HG03175 (cell line): Measurements from ENCODE around the gene RNF121.

Source experiments
- ATAC-seq: cut with Tn5 transposase; IDR thresholded peaks from one replicate; pipeline ENCODE4 v1.9.1; 2021; ENCODE audit warnings: mild to moderate bottlenecking, moderate library complexity; ENCODE audit not compliant: unreplicated experiment

The RNF121 gene

DNA sequence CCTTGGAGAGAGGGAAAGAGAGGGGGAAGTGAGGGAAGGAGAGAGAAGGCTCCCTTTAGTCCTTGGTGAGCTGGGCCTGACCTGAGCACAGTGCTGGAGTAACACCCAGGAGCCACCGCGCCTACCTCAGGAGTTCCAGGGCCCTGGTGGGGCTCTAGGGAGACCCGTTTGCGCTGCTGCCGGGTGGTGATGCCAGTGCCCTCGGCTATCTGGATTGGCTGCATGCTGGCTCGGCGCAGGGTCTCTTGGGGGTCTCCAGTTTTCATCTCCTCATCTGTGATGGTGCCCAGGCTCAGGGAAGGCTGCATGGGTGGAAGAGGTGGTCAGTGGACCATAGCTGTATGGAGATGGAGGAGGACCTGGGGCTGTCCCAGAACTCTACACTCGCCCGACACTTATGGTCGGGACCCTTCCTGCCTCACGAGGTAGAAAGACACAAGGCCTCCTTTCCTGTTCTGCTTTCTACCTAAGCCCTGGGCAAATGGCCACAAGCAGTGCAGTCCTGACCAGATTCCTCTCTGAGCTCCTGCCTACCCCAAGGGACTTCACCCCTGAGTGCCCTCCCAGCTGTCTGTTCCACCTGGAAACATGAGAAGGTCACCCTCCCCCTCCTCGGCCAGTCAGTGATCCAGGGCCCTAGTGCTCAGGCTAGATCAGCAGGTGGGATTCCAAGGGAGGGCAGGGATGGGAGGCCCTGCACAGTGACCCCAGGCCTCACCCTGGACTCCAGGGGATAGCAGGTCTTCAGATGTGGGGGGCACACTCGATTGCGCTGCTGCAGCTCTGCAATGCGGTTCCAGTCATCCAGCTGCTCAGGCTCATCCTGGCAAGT, 75.9 kb downstream of the RNF121 start:
- no peak for ATAC-seq

DNA sequence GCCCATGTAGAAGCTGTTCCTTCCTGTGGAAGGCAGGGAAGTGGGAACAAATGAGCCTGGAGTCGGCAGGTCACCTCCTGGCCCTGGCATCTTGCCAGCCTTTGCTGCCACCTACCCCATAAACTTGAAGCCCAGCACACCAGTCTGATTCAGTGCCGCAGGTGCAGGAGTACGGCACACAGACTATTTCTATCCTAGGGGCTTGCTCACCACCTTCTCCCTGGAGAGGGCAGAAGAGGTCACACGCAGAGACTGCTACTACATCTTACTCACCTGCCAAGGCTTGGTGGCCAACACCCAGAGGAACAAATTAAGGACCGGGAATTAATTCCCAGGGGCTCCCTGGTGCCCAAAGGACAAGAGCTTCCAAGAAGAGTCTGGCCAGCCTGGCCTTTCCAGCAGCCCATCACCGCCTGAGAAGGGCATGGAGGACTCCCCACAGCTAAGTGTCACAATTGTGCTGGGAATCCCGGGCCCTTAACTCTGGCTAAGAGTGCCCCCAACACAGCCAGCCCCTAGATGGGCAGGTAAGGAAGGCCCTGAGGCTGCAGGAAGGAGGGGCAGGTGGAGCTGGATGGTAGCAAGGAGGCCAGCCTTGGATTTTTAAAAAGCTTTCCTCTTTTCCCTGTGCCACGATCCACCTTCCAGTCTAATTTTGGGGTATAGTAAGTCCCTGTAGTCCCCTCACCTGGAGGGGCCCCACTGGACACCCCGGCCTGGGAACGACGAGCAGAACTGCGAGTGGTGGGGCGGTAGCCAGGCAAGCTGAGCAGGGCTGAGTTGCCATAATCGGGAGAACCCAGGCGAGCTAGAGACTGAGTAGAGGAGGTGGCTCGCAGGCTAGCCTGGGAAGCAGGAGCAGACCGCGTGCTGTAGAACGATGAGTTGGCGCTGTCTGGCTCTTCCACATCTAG, 76.8 kb downstream of the RNF121 start:
- ATAC-seq: no peak

DNA sequence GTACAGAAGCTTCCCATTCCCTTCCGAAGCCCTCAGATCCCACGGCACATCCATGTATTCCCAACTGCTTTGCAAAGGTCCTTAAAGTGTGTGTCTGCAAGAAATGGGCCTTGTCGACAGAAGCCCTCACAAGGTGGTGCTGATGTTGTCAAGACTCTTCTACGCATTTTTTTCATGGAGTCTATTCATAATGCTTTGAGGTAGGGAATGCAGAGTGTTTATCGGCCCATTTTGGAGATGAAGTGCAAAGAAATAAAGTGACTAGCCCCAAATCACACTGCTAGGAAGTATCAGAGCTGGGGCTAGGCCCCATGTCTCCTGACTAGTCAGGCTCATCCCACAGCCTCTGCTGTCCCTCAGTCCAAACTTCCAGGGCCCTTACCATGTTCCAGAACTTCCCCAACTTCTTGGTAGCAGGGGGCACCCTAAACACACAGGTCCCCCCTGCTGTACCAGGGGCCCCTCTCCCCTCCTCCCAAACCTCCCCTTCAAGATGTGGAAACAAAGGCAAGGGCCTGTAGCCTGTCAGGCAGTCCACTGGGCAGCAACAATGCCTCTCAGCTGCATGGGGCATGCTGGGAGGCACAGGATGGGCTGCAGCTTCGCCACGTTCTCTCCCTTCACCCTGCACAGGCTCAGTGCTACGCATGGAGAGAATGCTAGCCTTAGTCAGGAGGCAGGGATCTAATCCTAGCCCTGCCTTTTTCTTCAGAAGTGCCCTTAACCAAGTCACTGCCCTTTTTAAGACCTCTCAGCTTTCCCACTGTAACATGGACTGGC, 77.7 kb downstream of the RNF121 start:
- ATAC-seq: no peak

DNA sequence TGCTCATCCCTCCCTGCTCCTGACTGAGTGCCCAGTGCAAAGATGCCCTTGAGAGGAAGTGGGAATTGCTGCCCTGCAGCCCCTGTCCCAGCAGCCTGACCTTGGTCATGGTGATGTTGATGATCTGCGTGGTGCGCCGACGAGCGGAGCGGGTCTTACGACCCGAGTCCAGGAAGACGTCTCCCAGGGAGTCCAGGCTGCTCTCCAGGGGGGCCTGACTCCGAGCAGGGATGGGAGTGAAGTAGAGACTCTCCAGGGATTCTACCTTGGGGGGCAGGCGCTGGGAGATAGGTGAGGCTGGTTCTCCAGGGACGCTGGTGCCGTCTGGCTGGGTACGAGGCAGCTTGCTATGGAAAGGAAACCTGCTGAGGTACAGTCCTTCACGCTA, 78.2 kb downstream of the RNF121 start:
- ATAC-seq: no peak

DNA sequence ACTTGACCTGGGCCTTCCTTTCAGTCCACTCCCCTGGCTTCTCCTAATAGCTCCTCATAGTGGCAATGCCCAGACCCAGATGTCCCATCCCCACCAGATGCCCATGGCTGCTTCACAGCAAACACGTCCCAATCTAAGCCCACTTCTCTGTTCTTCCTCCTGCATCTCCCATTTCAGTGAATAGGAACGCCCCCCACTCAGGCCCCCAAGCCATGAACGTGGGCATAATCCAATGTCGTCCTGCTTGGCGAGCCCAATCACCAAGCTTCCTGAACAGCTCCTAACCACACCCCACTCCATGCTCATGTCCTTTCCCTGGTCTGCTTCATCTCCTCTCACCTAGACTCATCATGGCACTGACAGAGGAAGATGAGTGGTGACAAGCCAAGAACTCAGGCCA, 78.7 kb downstream of the RNF121 start:
- no peak for ATAC-seq

DNA sequence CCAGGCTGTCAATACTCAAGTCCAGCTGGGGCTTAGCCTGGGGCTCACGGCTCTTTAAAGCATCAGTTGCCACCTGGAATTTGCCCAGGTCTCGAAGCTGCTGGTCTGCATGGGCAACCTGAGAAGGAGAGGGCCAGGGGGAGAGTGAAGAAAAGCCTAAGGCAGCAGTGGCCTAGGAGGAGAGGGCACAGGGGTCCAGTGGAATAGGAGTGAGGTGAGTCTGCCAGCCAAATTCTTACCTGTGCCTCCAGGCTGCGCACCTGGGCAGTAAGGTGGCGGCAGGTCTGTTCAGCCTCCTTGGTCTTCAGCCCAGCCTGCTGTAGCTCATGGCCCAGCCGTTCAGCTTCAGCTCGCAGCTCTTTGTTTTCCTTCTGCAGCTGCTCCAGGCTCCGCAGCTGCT, 79.9 kb downstream of the RNF121 start:
- no peak for ATAC-seq

DNA sequence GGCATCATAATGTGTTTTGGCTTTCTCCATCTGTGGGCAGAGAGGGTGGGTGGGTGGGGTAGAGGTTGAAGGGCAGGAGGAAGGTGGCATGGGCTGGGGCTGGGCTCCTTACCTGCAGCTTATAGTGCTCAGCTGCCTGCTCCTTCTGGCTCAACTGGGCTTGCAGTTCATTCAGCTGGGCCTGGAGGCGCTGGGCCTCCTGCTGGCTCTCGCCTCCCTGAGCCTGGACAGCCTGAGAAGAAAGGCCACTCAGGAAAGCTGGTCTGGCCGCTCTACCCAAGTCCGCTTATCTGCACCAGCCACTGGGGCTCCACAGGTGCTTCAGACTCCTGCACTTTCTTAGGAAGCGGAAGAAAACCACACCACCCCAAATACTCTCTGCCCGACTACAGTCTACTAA, 80.3 kb downstream of the RNF121 start:
- no peak for ATAC-seq

DNA sequence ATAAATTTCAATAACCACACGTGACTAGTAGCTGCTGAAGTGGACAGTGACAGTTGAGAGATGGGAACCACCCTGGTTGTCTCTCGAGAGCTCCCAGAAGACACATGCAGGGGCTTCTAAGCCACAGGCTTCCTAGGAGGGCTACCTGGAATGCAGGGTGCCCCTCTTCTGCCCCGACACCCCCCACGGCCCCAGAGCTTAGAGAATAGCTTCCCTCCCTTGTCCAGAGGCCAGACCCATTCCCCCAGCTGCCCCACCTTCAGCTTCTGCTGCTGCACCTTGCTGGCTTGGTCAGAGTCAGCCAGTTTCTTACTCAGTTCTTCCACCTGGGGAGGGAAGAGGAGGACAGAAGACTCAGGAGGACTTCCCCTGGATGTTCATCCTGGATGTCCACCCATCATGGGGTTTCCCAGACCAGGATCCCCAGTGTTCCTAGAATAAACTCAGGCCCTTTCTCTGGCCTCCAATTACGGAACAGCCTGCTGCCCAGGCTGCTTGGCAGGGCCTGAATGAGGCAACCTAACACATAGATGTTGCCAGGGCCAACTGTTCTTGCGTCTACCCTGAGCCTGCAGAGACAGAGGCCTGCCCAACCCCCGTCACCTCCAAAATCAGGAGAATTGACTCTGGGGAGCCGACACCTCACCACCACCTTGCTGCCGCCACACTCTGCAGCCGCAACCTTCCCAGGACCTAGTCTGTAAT, 81.8 kb downstream of the RNF121 start:
- no peak for ATAC-seq

DNA sequence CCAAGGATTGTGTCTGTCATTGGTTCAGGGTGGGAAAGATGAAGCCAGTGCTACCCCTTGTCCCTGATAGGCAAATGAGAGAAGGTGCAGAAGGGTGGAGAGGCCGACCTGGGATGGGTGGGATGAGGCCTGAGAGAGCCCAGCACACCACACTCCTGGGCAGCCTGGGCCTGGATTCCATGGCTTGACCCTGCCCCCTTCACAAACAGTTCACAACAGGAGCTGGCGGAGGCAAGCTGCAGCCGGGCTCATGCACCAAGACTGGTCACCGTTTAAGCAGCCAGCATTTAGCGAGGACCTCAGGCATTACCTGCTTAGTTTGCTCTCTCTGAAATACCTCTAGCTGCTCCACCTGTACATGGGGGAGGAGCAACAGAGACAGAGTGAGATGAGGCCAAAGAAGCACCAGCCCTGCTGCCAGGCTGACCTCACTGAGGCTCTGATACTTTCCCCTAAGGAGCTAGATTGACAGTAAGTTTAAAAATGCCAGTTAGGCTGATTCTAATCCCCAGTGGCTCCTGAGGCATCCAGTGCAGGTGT, 83.3 kb downstream of the RNF121 start:
- ATAC-seq: no peak

DNA sequence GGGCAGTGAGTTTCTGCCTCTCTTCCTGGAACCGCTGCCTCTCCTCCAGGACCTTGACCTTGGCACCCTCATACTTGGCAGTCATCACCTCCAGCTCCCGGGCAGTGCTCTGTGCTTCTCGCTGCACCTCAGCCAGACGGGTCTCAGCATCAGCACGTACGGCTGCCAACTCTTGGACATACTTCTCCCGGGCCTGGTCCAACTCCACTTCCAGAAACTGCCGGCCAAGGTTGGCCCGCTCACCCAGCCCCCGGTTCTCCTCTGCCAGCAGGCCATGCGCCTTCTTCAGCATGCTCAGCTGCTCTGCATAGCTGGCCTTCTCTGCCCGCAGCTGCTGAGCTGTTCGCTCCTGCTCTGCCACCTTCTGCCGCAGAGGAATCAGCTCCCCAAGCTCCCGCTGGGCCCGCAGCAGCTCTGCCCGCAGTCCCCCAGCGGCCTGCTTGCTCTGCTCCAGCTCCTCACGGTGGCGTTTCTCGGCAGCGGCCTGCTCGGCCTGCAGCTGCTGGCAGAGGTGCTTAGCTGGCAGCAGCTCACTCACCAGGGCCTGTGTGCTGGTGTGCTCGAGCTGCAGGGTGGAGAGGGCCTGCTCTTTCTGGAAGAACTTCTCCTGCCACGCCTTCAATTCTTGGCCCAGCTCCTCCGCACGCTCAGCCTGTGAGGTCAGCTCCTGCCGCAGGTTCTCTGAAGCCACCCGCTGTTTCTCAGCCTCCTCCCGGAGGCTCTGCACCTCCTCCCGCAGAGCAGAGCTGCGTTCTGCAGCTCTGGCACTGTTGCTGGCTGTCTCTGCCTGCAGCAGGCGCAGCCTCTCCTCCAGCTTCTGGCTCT, 84.3 kb downstream of the RNF121 start:
- ATAC-seq: no peak

DNA sequence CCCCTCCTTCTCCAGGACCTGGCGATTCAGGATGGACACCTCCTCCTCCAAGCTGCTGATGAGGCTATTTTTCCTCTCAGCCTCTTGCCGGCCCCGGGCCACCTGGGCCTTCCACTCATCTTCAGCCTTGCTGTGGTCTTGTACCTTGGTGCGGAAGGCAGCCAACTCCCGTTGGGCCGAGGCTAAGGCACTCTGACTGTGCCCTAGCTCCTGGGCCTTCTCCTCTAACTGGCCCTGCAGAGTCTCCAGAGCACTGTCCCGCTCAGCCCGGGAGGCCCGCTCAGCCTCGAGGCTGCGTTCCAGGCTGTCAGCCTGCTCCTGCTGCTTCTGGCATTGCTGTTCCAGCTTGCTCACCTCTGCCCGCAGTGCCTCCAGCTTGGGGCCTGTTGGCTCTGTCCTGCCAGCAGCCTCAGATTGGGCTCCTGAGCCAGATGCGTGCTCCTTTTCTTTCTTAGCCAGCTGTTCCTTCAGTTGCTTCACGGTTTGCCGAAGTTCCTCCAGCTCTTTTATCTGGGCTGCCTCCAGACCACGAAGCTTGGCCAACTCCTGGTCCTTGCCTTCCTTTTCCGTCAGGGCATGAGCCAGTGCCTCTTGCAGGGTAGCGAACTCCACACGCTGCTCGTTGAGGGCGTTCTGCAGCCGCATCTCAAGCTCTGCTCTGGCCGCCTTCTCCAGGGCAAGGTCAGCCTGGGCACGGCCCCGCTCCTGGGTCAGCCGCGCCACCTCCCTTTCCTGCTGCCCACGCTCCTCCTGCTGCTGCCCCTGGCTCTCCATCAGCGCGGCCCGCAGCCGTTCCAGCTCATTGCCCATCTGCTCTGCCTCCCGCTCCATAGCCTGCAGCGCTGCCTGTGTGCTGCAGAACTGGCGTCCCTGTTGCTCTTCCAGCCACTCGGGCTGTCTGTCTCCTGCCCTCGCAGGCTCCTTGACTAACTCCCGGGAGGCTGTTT, 85.2 kb downstream of the RNF121 start:
- no peak for ATAC-seq

DNA sequence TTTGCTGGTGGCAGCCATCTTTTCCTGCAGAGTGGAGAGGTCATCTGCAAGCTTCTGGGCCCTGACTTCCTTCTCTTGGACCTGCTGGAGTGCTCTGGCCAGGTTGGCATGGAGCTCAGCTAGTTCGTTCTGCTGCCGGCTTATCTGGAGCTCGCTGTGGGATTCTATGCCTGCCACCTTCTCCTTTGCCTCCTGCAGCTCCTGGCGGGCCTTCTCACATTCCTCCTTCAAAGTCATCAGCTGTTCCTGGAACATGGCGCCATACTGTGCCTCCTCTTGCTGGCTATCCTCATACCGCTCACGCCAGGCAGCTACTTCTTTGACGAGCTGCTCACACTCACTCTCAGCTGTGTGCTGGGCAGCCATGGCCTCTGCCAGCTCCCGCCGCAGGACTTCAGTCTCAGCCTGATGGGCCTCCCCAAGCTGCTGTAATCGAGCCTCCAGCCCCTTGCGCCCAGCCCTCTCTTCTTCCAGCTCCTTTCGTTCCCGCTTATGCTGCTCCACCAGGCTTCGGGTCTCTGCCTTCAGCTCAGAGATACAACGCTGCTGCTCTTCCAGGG, 86.0 kb downstream of the RNF121 start:
- no peak for ATAC-seq

DNA sequence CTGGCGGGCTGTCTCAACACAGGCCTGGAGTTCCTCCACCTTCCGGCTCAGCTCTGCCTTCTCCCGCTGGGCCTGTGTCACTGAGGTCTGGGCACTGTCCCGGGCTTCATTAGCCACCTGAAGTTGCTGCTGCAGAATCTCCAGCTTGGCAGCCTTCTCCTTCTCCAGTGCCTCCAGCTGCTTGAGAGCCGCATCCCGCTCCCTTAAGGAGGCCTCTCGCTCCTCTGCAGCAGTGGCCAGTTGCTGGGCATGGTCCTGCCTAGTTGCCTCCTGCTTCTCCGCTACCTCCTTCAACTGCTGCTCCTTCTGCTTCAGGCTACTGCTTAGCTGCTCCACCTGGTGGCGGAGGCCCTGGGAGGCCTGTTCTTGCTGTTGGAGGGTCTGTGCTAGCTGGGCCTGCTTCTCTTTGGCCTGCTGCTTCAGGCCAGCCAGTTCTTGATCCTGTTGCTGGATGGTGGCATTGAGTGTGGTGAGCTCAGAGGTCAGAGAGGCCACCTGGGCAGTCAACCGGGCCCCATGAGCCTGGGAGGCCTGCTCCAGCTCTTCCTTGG, 86.7 kb downstream of the RNF121 start:
- no peak for ATAC-seq

DNA sequence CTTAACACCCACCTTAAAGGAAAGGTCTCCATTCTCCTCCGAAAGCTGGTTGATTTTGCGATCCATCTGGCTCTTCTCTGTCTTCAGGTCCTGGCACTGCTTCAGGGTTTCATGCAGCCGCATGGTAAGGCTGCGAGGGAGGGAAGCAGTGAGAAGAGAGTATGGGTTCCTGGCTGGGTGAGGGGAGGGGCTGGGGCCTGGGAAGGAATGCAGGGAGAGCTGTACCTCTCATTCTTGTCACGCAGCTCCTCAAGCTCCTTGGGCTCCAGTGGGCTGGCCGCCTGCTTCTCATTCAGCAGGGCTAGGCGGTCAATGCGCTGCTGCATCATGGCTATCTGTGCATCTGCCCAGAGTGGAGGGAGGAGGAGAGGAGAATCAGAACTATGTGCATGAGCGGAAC, 89.3 kb downstream of the RNF121 start:
- no peak for ATAC-seq

DNA sequence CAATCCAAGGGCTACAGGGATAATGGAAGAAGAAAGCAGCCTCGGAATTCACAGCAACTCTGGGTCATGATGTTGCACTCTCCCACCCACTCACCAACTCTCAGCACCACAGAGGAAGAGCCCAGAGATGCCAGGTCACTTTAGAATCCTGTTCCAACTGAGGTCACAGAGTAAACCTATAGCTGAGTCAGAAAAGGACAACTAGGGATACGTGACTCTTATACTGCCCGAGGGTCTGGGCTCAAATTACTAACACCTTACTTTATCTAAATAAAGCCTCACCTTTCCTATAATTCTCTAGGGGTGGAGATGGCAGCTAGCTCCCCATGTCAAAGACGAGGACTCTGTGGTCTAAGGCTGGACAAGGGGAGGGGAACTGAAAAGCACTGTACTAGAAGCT, 94.5 kb downstream of the RNF121 start:
- no peak for ATAC-seq

DNA sequence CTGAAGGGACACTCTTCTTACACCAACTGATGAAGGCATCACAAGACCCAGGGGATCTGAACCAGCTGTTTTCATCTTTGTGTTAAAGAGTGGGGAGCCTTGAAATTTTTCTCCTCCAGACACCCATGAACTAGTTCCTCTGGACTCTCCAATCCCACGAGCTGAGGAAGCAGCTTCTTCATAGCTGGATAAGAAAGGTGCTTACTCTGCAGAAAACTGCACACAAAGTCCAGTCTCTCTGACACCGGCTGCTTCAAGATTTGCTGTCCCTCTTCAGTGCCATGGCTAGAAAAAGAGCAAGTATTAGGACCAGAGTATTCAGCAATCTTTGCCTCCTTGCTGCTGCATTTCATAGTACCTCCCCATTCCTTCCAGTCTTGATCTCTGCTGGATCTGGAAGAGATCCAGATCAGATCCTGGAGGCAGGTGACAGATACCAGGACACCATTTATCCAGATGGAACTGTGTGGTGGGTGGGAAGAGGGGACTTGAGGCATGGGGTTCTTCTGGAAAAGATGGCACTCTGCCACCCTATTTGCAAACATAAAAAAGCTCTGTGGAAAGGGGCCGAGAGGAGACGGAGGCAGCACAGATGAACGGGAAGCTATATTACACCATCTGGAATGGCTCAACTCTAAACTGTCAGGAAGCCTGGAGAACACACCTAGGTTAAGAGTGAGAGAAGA, 95.4 kb downstream of the RNF121 start:
- ATAC-seq: no peak

DNA sequence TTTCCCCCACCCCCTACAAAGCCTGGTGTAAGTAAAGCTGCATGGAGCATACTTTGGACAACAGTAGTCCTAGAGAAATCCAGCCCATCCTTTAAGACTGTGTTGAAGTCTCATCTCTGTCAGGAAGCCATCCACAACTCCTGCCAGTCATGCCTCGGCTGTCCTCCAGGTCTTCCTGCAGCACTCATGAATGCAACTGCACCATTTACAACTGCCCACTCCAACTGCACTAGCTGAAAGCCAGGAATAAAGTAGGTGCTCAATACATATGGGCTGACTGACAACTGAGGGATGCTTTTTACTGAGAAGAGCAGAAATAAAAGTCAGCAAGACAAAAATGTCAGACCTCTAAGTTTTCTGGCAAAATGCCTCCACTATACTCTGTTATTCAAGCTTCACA, 97.2 kb downstream of the RNF121 start:
- ATAC-seq: no peak
